Measurements from ENCODE around the gene AHCTF1. TPM values are rescaled to one million over a fixed set of nuclear protein-coding genes. Genes with fewer than 3 reads are reported as not detected.
"Not testable (repeated sequence)": the region's sequence is repeated elsewhere in the genome, so short reads cannot be mapped to it uniquely, and the experiment has no call there.

The AHCTF1 gene
- total RNA-seq, 1 donor from 2014 or later: 44.0 TPM

DNA sequence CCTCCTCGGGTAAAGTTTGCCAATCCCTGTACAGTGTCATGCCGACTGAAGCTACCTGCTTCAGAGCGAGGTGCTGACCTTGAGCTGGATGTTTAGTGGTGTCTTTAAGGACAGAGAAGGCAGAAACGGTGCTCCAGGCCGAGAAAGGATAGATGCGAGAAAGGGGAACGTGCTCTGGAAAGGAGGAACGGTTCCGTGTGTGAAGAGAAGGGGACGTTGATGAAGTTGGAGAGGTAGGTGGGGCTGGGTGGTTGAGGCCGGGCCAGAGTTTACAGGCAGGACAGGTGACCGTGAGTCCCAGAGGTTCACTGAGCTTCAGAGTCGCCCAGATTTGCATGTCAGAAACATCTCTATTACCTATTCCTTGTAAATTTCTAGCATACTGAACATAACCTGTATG is 116.9 kb downstream of the AHCTF1 start:
- H3K9ac ChIP-seq (ENCODE audit: low read length): no peak overlapping the region
- H3K36me3 ChIP-seq (ENCODE audit: insufficient read depth, low read length): no peaks in the 10 kb centered on the region

DNA sequence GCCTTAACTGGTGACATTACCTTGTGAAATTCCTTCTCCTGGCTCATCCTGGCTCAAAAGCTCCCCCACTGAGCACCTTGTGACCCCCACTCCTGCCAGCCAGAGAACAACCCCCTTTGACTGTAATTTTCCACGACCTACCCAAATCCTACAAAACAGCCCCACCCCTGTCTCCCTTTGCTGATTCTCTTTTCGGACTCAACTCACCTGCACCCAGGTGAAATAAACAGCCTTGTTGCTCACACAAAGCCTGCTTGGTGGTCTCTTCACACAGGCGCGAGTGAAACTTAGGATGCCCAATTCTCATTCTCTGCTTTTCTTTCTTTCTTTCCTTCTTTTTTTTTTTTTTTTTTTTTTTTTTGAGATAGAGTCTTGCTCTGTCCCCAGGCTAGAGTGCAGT is 118.4 kb downstream of the AHCTF1 start:
- H3K4me1 ChIP-seq (ENCODE audit: insufficient read depth, low read length); H3K36me3 Mint-ChIP-seq (ENCODE audit: low read depth, unreplicated experiment); H3K4me3 Mint-ChIP-seq (ENCODE audit: unreplicated experiment); H3K9me3 Mint-ChIP-seq (ENCODE audit: unreplicated experiment); H3K27ac Mint-ChIP-seq (ENCODE audit: unreplicated experiment); H3K9me3 ChIP-seq (ENCODE audit: insufficient read depth, low read depth, low read length); H2AFZ ChIP-seq (ENCODE audit: low read depth, low read length); H3K4me2 ChIP-seq (ENCODE audit: low read length); H3K27me3 ChIP-seq (ENCODE audit: insufficient read depth, low read length); H3K27ac ChIP-seq (ENCODE audit: low read depth, low read length); H4K20me1 ChIP-seq (ENCODE audit: insufficient read depth, low read length); H3K4me3 ChIP-seq (ENCODE audit: insufficient read depth, low read depth, low read length); H3K9ac ChIP-seq (ENCODE audit: low read length); H3K36me3 ChIP-seq (ENCODE audit: insufficient read depth, low read length); H3K79me2 ChIP-seq (ENCODE audit: insufficient read depth, low read length); DNase-seq (ENCODE audit: low read depth); H3K4me1 Mint-ChIP-seq (ENCODE audit: low read depth, unreplicated experiment); FAIRE-seq: not testable (repeated sequence)
- peaks cover 11% of the 10 kb centered on the region for H3K27me3 Mint-ChIP-seq (ENCODE audit: low read depth, unreplicated experiment)

More for the DNA sequence above, 116.9 kb downstream of the AHCTF1 start:
- Mint-ChIP-seq H3K4me1 (ENCODE audit: low read depth, unreplicated experiment) (no peaks in the 10 kb centered on the region), H3K4me3 (ENCODE audit: unreplicated experiment) (no peak overlapping the region), H3K27me3 (ENCODE audit: low read depth, unreplicated experiment) (peaks cover 11% of the 10 kb centered on the region), H3K9me3 (ENCODE audit: unreplicated experiment) (peaks cover 2% of the 10 kb centered on the region), H3K27ac (ENCODE audit: unreplicated experiment) (no peak overlapping the region), H3K36me3 (ENCODE audit: low read depth, unreplicated experiment) (no peaks in the 10 kb centered on the region)
- FAIRE-seq (no peak), DNase-seq (ENCODE audit: low read depth) (no peak)
- TF ChIP-seq EZH2 (IDR thresholded peaks at IDR 0.05; ENCODE audit: insufficient read depth, low read length): no peak
- TF ChIP-seq, protein P1, sequence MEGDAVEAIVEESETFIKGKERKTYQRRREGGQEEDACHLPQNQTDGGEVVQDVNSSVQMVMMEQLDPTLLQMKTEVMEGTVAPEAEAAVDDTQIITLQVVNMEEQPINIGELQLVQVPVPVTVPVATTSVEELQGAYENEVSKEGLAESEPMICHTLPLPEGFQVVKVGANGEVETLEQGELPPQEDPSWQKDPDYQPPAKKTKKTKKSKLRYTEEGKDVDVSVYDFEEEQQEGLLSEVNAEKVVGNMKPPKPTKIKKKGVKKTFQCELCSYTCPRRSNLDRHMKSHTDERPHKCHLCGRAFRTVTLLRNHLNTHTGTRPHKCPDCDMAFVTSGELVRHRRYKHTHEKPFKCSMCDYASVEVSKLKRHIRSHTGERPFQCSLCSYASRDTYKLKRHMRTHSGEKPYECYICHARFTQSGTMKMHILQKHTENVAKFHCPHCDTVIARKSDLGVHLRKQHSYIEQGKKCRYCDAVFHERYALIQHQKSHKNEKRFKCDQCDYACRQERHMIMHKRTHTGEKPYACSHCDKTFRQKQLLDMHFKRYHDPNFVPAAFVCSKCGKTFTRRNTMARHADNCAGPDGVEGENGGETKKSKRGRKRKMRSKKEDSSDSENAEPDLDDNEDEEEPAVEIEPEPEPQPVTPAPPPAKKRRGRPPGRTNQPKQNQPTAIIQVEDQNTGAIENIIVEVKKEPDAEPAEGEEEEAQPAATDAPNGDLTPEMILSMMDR (IDR thresholded peaks at IDR 0.05; ENCODE audit: insufficient read depth, low read depth, low read length): no peak
- H3K4me2 ChIP-seq (ENCODE audit: low read length): no peak overlapping the region
- H2AFZ ChIP-seq (ENCODE audit: low read depth, low read length): no peak overlapping the region
- no peak overlapping the region for H3K27ac ChIP-seq (ENCODE audit: low read depth, low read length)
- H3K4me3 ChIP-seq (ENCODE audit: insufficient read depth, low read depth, low read length): no peak overlapping the region
- no peaks in the 10 kb centered on the region for H3K79me2 ChIP-seq (ENCODE audit: insufficient read depth, low read length)
- H4K20me1 ChIP-seq (ENCODE audit: insufficient read depth, low read length): no peaks in the 10 kb centered on the region
- no peaks in the 10 kb centered on the region for H3K9me3 ChIP-seq (ENCODE audit: insufficient read depth, low read depth, low read length)
- H3K27me3 ChIP-seq (ENCODE audit: insufficient read depth, low read length): no peaks in the 10 kb centered on the region
- H3K4me1 ChIP-seq (ENCODE audit: insufficient read depth, low read length): no peaks in the 10 kb centered on the region

DNA sequence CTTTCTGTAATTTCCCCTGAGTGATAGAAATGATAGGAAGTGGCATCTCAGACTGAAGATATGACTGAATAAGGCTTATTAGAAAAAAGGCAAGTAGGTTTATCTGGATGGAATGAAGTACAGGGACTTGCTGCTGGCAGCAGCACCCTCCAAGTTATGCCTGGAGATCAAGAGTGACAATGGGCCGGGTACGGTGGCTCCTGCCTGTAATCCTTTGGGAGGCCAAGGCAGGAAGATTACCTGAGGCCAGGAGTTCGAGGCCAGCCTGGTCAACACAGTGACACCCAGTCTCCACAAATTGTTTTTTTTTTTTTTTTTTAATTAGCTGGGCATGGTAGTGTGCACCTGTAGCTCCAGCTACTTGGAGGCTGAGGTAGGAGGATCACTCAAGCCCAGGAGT is 119.8 kb downstream of the AHCTF1 start:
- Mint-ChIP-seq H3K9me3 (ENCODE audit: unreplicated experiment) (peaks cover 2% of the 10 kb centered on the region), H3K4me3 (ENCODE audit: unreplicated experiment) (no peak overlapping the region), H3K4me1 (ENCODE audit: low read depth, unreplicated experiment) (no peaks in the 10 kb centered on the region), H3K36me3 (ENCODE audit: low read depth, unreplicated experiment) (no peaks in the 10 kb centered on the region), H3K27me3 (ENCODE audit: low read depth, unreplicated experiment) (peaks cover 11% of the 10 kb centered on the region), H3K27ac (ENCODE audit: unreplicated experiment) (no peak overlapping the region)
- FAIRE-seq: no peak
- no peak for TF ChIP-seq EZH2 (IDR thresholded peaks at IDR 0.05; ENCODE audit: insufficient read depth, low read length)
- TF ChIP-seq, protein P1 (IDR thresholded peaks at IDR 0.05; ENCODE audit: insufficient read depth, low read depth, low read length): no peak
- Histone ChIP-seq H4K20me1 (ENCODE audit: insufficient read depth, low read length) (no peaks in the 10 kb centered on the region), H3K4me1 (ENCODE audit: insufficient read depth, low read length) (no peaks in the 10 kb centered on the region), H3K79me2 (ENCODE audit: insufficient read depth, low read length) (no peaks in the 10 kb centered on the region), H3K36me3 (ENCODE audit: insufficient read depth, low read length) (no peaks in the 10 kb centered on the region), H3K9me3 (ENCODE audit: insufficient read depth, low read depth, low read length) (no peaks in the 10 kb centered on the region), H2AFZ (ENCODE audit: low read depth, low read length) (no peak overlapping the region), H3K4me3 (ENCODE audit: insufficient read depth, low read depth, low read length) (no peak overlapping the region), H3K27ac (ENCODE audit: low read depth, low read length) (no peak overlapping the region), H3K27me3 (ENCODE audit: insufficient read depth, low read length) (no peaks in the 10 kb centered on the region), H3K4me2 (ENCODE audit: low read length) (no peak overlapping the region), H3K9ac (ENCODE audit: low read length) (no peak overlapping the region)
- no peak for DNase-seq (ENCODE audit: low read depth)
